Stimulated activated effector memory CD8-positive, alpha-beta T cell treated with anti-CD3 and anti-CD28 coated beads, Interleukin-12 subunit alpha, Interleukin-12 subunit beta, amount 100 ng/mL, for 72 hours (primary cell): ENCODE results near the gene S1PR2.
A peak's percentile ranks its signal among the peaks of the same experiment; 100 is the strongest.
"Not testable (repeated sequence)": the region's sequence is repeated elsewhere in the genome, so short reads cannot be mapped to it uniquely, and the experiment has no call there.

ENCODE experiments used
- ATAC-seq: fragments of 150-1000 bp; cut with Tn5 transposase; 2 replicates; pipeline ENCODE4 v1.10.0; 2021
- DNase-seq, 2 donors: peaks; one replicate each; pipeline ENCODE4 v3.0.0; 2021 to 2022; ENCODE audit warnings: low spot score in 2 of 2
- H3K27ac Mint-ChIP-seq: one replicate; pipeline ENCODE4 v1.8.0; 2022; ENCODE audit warnings: mild to moderate bottlenecking, mixed read lengths
- H3K36me3 Mint-ChIP-seq: one replicate; pipeline ENCODE4 v1.8.0; 2022; ENCODE audit warnings: mild to moderate bottlenecking, mixed read lengths
- H3K4me1 Mint-ChIP-seq: one replicate; pipeline ENCODE4 v1.8.0; 2022; ENCODE audit warnings: mixed read lengths
- H3K4me3 Mint-ChIP-seq: one replicate; pipeline ENCODE4 v1.8.0; 2022; ENCODE audit warnings: mild to moderate bottlenecking, mixed read lengths
- H3K9me3 Mint-ChIP-seq: one replicate; pipeline ENCODE4 v1.8.0; 2022; ENCODE audit warnings: mixed read lengths

The S1PR2 gene

DNA sequence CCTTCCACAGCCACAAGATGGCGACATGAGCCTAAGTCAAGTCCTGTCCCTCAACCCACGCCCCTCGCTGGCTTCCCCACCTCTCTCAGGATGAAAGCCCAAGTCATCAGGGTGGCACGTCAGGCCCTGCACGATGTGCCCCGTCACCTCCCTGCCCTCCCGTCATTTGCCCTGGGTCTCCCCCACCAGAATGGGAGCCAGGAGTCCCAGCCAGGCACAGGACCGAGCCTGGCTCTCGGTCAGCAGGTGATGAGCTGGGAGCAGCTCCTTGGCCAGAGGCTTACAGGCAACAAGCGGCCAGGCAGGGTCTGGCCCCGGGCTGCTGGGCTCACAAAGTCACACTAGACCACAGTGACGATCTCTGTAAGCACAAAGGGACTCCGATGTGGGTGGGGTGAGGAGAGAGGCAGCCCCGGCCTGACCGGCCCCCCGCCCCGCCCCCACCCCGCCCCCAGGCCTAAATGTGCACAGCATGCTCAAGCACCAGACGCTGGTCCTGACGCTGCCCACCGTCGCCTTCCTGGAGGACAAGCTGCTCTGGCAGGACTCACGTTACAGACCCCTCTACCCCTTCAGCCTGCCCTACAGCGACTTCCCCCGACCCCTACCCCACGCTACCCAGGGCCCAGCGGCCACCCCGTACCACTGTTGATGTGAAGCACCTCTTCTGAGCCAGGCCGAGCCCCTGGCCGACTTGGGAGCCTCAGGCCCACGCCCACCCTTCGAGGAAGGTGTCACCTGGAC lies 28.2 kb upstream of the S1PR2 start:
- DNase-seq: peak; percentile 89 to 94
- H3K27ac Mint-ChIP-seq: peak overlapping the region; percentile 89
- H3K36me3 Mint-ChIP-seq: peaks cover 57% of the 10 kb centered on the region
- H3K9me3 Mint-ChIP-seq: no peaks in the 10 kb centered on the region
- H3K4me3 Mint-ChIP-seq: peak overlapping the region; percentile 69
- peaks cover 25% of the 10 kb centered on the region for H3K4me1 Mint-ChIP-seq
- peak; percentile 88 for ATAC-seq

DNA sequence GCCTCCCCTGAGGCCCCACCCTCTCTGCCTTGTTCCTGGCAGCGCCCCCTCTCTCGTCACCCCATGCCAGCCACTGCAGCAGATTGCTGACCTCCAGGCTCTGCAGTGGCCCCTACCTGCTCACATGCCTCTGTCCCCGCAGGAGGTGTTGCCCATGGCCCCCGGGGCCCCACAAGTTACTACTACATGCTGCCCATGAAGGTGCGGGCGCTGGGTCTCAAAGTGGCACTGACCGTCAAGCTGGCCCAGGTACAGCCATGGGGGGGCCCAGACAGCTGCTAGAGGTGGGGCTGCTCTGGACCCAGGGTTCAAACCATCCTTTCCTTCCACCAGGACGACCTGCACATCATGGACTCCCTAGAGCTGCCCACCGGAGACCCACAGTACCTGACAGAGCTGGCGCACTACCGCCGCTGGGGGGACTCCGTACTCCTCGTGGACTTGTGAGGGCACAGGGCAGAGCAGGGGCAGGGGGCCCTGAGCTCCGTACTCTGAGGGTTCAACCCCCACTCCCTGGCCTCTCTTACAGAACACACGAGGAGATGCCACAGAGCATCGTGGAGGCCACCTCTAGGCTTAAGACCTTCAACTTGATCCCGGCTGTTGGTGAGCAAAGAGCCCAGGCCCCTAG lies 27.1 kb upstream of the S1PR2 start:
- ATAC-seq (no peak), DNase-seq (no peak)
- Mint-ChIP-seq H3K36me3 (peaks cover 68% of the 10 kb centered on the region), H3K27ac (no peak overlapping the region), H3K9me3 (no peaks in the 10 kb centered on the region), H3K4me3 (no peak overlapping the region), H3K4me1 (peaks cover 34% of the 10 kb centered on the region)

GRCh38 chr19:10256970-10257615 lies 26.0 kb upstream of the S1PR2 start:
- Mint-ChIP-seq H3K27ac (no peak overlapping the region), H3K36me3 (peaks cover 79% of the 10 kb centered on the region), H3K4me3 (no peak overlapping the region), H3K4me1 (peaks cover 42% of the 10 kb centered on the region), H3K9me3 (no peaks in the 10 kb centered on the region)
- DNase-seq (no peak), ATAC-seq (no peak)

DNA sequence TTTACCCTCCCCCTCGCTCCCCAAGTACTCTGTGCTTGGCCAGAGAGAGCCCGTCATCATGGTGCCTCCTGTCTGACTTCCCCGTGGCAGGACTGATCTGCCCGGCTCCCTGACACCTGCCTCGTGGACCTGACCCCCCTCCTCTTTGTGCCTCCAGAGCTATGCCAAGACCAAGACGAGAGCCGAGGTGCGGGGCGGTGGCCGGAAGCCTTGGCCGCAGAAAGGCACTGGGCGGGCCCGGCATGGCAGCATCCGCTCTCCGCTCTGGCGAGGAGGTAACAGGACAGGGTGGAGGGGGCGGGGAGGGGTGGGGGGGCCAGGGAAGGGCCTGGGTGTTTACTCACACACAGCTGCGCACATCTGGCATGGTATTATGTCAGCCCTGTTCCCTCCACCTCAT lies 25.4 kb upstream of the S1PR2 start:
- peaks cover 48% of the 10 kb centered on the region for H3K4me1 Mint-ChIP-seq
- no peak for ATAC-seq
- H3K9me3 Mint-ChIP-seq: no peaks in the 10 kb centered on the region
- peaks cover 85% of the 10 kb centered on the region for H3K36me3 Mint-ChIP-seq
- no peak overlapping the region for H3K27ac Mint-ChIP-seq
- H3K4me3 Mint-ChIP-seq: no peak overlapping the region
- no peak for DNase-seq

DNA sequence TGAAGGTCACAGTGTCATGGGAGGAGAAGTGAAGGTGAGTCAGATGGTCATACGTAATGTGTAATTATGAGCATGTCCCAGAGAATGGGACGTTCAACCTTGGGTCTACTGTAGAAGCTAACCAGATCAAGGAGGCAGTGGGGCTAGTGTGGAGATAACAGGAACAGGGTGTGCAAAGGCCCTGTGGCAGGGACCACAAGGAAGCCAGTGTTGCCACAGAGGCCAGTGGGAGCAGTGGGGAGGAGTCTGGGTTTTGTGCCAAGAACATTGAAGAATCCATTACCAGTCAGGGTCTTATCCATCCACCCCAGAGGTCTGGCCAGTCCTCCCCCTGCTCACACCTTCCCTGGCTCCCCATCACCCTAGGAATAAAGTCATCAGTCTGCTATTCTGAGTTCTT lies 24.2 kb upstream of the S1PR2 start:
- H3K36me3 Mint-ChIP-seq: peaks cover 88% of the 10 kb centered on the region
- H3K4me1 Mint-ChIP-seq: peaks cover 46% of the 10 kb centered on the region
- no peak for ATAC-seq
- no peaks in the 10 kb centered on the region for H3K9me3 Mint-ChIP-seq
- peak overlapping the region; percentile 83 for H3K27ac Mint-ChIP-seq
- DNase-seq: no peak
- no peak overlapping the region for H3K4me3 Mint-ChIP-seq

GRCh38 chr19:10254244-10254643 lies 23.1 kb upstream of the S1PR2 start:
- DNase-seq (no peak), ATAC-seq (no peak)
- H3K4me1 Mint-ChIP-seq: peaks cover 37% of the 10 kb centered on the region
- H3K36me3 Mint-ChIP-seq: peaks cover 80% of the 10 kb centered on the region
- H3K9me3 Mint-ChIP-seq: no peaks in the 10 kb centered on the region
- no peak overlapping the region for H3K27ac Mint-ChIP-seq
- H3K4me3 Mint-ChIP-seq: no peak overlapping the region

DNA sequence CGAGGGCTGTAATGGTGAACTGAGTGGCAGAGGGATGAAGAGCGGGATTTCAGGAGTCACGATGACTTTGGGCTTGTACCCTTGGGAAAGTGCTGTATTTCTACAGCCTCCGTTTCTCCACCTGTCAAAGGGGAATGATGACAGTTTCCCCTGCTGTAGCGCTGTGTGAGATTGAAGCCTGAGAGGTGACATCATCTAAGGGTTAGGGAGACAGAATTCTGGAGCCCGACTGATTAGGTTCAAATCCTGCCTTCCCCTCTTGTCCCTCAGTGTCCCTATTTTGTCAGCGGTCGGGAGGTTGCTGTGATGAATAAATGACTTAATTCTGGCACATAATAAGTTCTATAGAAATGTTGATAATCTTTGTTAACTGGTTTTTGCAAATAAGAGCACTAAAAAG lies 21.6 kb upstream of the S1PR2 start:
- H3K4me3 Mint-ChIP-seq: peak overlapping the region; percentile 92
- peaks cover 65% of the 10 kb centered on the region for H3K36me3 Mint-ChIP-seq
- no peak for DNase-seq
- ATAC-seq: no peak
- peaks cover 29% of the 10 kb centered on the region for H3K4me1 Mint-ChIP-seq
- peak overlapping the region; percentile 93 for H3K27ac Mint-ChIP-seq
- H3K9me3 Mint-ChIP-seq: no peaks in the 10 kb centered on the region

- peaks cover 59% of the 10 kb centered on the region for H3K36me3 Mint-ChIP-seq
- peak within 1 kb of the TSS; percentile 93 for H3K27ac Mint-ChIP-seq
- DNase-seq: peak; percentile 94 to 96
Measured at GRCh38 chr19:10251792-10252694, 20.9 kb upstream of the S1PR2 start, which contains the start of gene MRPL4. TSS of gene MRPL4 (plus strand) at chr19:10252214. CDS start at chr19:10252254, 40 bp downstream.

GRCh38 chr19:10246511-10246910 lies 15.4 kb upstream of the S1PR2 start:
- no peak overlapping the region for H3K27ac Mint-ChIP-seq
- DNase-seq (no peak), ATAC-seq (no peak)
- no peak overlapping the region for H3K4me3 Mint-ChIP-seq
- peaks cover 3% of the 10 kb centered on the region for H3K36me3 Mint-ChIP-seq
- no peaks in the 10 kb centered on the region for H3K4me1 Mint-ChIP-seq
- H3K9me3 Mint-ChIP-seq: no peaks in the 10 kb centered on the region

More at GRCh38 chr19:10251792-10252694, 20.9 kb upstream of the S1PR2 start, which contains the start of gene MRPL4:
- peak; percentile 97 for ATAC-seq
- peak within 1 kb of the TSS; percentile 92 for H3K4me3 Mint-ChIP-seq
- peaks cover 24% of the 10 kb centered on the region for H3K4me1 Mint-ChIP-seq
- no peaks in the 10 kb centered on the region for H3K9me3 Mint-ChIP-seq

DNA sequence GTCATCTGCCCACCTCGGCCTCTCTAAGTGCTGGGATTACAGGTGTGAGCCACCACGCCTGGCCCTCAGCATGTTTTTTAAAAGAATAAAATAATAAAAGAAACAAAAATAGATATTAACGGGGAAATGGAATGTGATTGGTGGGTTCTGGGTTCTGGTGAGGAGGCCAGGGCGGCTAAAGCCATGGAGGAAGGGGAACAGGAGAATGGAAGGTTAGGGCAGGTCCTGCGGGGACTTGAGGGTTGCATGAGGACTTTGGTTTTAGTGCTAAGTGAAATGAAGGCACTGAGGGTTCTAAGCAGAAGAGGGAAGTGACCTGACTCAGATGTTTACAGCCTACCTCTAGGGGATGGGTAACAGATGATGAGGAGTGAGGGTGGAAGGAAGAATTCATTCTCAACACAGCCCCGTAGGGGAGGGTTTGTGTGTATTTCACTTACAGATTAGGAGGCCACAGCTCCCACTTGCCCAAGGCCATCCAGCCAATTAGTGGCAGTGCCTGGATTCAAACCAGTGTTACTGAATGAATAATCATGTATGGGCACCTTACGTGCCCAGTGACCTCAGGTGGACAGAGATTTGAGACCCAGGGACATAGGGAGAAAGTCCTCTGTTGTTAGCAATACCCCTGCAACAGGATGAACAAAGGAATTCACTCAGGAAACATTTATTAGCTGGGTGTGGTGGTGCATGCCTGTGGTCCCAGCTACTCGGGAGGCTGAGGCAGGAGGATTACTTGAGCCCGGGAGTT lies 14.2 kb upstream of the S1PR2 start:
- H3K4me3 Mint-ChIP-seq: no peak overlapping the region
- ATAC-seq (peak; percentile 44), DNase-seq (no peak)
- no peaks in the 10 kb centered on the region for H3K4me1 Mint-ChIP-seq
- H3K27ac Mint-ChIP-seq: peak overlapping the region; percentile 76
- no peaks in the 10 kb centered on the region for H3K36me3 Mint-ChIP-seq
- no peaks in the 10 kb centered on the region for H3K9me3 Mint-ChIP-seq

GRCh38 chr19:10243606-10244005 lies 12.5 kb upstream of the S1PR2 start:
- Mint-ChIP-seq H3K36me3 (peaks cover 5% of the 10 kb centered on the region), H3K4me1 (peaks cover 5% of the 10 kb centered on the region), H3K9me3 (no peaks in the 10 kb centered on the region), H3K4me3 (no peak overlapping the region), H3K27ac (no peak overlapping the region)
- ATAC-seq: no peak
- DNase-seq: no peak

GRCh38 chr19:10241826-10242449 lies 10.8 kb upstream of the S1PR2 start:
- H3K4me1 Mint-ChIP-seq: peaks cover 13% of the 10 kb centered on the region
- not testable (repeated sequence) for H3K4me3 Mint-ChIP-seq, H3K27ac Mint-ChIP-seq, H3K36me3 Mint-ChIP-seq, H3K9me3 Mint-ChIP-seq, ATAC-seq, DNase-seq

DNA sequence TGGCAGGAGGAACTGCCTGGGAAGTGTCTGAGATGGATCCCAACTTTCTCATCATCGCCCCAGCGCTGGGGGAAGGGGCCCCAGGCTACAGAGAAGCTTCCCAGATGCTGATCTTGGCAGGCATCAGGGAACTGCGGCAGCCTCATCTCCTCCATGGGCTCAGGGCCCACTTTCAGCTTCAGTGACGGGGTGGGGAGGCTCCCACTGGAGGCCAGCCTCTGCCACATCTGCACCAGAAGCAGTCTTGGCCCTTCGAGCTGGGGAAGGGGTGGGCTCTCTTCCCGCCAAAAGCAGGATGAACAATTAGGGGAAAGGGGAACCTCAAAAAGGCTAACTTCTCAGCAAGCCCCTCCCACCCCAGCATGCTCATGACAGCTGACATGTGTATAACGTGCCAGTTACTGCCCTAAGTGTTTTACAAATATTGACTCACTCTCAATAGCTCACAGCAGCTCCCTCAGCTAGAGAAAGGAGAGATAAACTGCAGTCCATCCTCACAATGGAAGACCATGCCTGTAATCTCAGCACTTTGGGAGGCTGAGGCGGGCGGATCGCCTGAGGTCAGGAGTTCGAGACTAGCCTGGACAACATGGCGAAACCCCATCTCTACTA lies 7.1 kb upstream of the S1PR2 start:
- no peak for DNase-seq
- H3K4me3 Mint-ChIP-seq: peak overlapping the region; percentile 35
- ATAC-seq: peak; percentile 46
- peaks cover 12% of the 10 kb centered on the region for H3K36me3 Mint-ChIP-seq
- H3K27ac Mint-ChIP-seq: peak overlapping the region; percentile 82
- H3K4me1 Mint-ChIP-seq: peaks cover 23% of the 10 kb centered on the region
- H3K9me3 Mint-ChIP-seq: no peaks in the 10 kb centered on the region

DNA sequence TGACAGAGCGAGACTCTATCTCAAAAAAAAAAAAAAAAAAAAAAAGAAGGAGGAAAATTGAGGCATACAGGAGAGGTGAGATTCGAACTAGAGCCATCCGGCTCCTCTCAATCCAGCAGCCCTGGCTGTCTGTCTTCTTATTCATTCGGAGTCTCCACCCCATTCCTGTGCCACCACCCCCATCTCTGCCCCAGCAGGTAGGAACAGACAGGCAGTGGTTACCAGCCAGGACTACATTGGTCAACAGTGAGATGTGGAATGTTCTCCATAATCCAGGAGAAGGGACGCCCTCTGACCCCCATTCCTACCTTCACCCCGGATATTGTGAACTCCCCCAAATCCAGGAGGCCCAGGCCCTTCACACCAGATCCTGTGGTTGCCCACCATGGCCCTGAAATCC lies 6.6 kb upstream of the S1PR2 start:
- ATAC-seq (no peak), DNase-seq (no peak)
- H3K4me3 Mint-ChIP-seq: peak overlapping the region; percentile 35
- peak overlapping the region; percentile 82 for H3K27ac Mint-ChIP-seq
- H3K36me3 Mint-ChIP-seq: peaks cover 12% of the 10 kb centered on the region
- no peaks in the 10 kb centered on the region for H3K9me3 Mint-ChIP-seq
- peaks cover 23% of the 10 kb centered on the region for H3K4me1 Mint-ChIP-seq
